Measurements from ENCODE around the gene PCNX2.

Gene PCNX2

DNA sequence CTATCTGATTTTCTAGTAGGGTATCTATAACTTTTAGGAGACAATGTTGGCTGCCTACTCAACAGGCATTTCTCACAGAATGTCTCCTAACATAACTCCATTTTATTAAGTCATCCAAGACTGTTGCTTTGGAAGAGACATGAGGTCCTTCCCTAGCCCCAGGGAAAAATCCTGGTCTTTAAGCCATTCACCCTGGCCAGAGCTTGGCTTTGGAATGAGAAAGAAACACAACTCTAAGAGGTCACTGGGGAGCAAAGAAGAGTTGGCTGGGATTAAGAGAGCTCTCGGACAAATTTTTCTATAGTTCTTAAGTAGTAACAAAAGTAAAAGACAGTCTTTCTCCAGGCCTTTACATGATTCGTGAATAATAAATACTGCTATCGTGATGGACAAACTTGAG lies 57.9 kb downstream of the PCNX2 start:
- no peak for TF ChIP-seq ZNF274 (IDR thresholded peaks at IDR 0.05; ENCODE audit: low read depth, low read length)
- no peak overlapping the region for H3K4me3 ChIP-seq (ENCODE audit: low read length)

- no peak for TF ChIP-seq ZNF274 (IDR thresholded peaks at IDR 0.05; ENCODE audit: low read depth, low read length)
- H3K4me3 ChIP-seq (ENCODE audit: low read length) = no peak overlapping the region
Measured at GRCh38 chr1:233233508-233234040, 62.0 kb downstream of the PCNX2 start.

GRCh38 chr1:233230011-233230410 lies 65.5 kb downstream of the PCNX2 start:
- no peak overlapping the region for H3K4me3 ChIP-seq (ENCODE audit: low read length)
- no peak for TF ChIP-seq ZNF274 (IDR thresholded peaks at IDR 0.05; ENCODE audit: low read depth, low read length)

- no peak overlapping the region for H3K4me3 ChIP-seq (ENCODE audit: low read length)
- TF ChIP-seq ZNF274 (IDR thresholded peaks at IDR 0.05; ENCODE audit: low read depth, low read length) = no peak
Measured at GRCh38 chr1:233229288-233229687, 66.2 kb downstream of the PCNX2 start.

DNA sequence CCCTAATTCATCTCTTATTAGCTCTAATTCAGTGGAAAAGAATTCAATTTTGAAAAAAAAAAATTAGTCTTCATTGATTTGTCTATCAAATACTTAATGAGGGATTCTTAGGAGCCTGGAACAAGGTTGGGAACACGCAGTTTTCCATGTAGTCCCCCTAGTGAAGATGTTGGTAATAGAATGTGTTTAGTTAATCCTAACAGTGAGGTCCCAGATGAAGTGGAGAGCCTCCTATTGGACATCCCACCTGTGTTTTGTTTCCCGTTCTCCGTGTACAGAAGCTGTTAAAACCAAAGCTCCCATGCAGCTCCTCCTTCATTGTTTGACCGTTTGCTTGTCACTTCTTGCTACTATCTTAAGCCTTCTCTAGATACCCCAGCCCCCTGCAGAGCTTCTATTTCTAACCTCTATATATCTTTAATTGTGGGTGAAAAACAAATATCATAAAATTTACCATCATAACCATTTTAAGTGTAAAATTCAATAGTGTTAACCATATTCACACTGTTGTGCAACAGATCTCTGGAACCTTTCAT lies 67.5 kb downstream of the PCNX2 start:
- TF ChIP-seq ZNF274 (IDR thresholded peaks at IDR 0.05; ENCODE audit: low read depth, low read length) = no peak
- no peak overlapping the region for H3K4me3 ChIP-seq (ENCODE audit: low read length)

DNA sequence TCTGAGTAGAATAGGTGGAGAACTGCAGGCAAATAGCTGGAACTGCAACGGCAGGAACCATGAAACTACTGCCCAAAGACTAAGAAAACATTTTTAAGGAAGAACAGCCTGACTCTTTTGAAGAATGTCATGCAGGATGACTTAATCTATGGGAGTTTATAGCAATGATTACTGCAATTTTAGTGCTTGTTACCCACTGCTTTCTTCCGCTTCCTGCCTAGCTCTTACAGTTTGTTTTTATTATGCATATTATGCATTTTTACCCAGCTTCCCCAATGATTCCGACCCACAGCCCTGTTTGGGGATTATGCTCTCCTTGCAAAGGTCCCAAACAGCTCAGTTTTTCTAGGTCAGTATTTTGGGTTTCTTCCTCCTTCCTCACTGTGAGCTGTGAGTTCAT lies 71.2 kb downstream of the PCNX2 start:
- TF ChIP-seq ZNF274 (IDR thresholded peaks at IDR 0.05; ENCODE audit: low read depth, low read length) = no peak
- H3K4me3 ChIP-seq (ENCODE audit: low read length) = no peak overlapping the region

- no peak for TF ChIP-seq ZNF274 (IDR thresholded peaks at IDR 0.05; ENCODE audit: low read depth, low read length)
- no peak overlapping the region for H3K4me3 ChIP-seq (ENCODE audit: low read length)
Measured at GRCh38 chr1:233217832-233218231, 77.7 kb downstream of the PCNX2 start.

- TF ChIP-seq ZNF274 (IDR thresholded peaks at IDR 0.05; ENCODE audit: low read depth, low read length) = no peak
- H3K4me3 ChIP-seq (ENCODE audit: low read length) = no peak overlapping the region
Measured at GRCh38 chr1:233216009-233216408, 79.5 kb downstream of the PCNX2 start.

DNA sequence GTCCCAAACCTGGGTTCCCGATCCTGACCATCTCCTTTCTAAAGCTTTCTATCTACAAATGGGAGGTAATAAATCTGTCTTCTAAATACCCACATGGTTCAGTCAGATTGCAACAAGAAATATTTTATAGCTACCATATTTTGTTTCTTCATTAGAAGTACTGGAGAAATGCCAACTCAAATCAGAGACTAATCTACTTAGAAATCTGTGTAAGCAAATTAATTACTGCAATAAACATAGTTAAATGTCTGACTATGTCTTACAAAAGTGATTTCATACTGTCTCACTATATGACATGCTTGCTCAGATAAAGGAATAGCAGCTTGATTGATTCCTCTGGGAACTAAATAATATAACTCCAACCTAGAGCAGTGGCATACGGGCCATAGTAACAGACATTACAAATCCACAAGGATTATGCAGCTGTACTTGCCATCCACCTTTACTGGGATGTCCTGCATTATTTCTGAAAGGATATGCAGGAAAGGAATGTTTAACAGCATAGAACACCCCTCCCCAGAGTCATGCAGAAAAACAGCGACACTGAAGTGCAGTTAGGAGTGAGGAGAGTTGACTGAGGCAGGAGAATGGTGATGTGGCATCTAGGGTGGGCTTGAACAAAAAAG lies 80.3 kb downstream of the PCNX2 start:
- no peak overlapping the region for H3K4me3 ChIP-seq (ENCODE audit: low read length)
- TF ChIP-seq ZNF274 (IDR thresholded peaks at IDR 0.05; ENCODE audit: low read depth, low read length) = no peak

- TF ChIP-seq ZNF274 (IDR thresholded peaks at IDR 0.05; ENCODE audit: low read depth, low read length) = no peak
- H3K4me3 ChIP-seq (ENCODE audit: low read length) = no peak overlapping the region
Measured at GRCh38 chr1:233211595-233211994, 83.9 kb downstream of the PCNX2 start.

DNA sequence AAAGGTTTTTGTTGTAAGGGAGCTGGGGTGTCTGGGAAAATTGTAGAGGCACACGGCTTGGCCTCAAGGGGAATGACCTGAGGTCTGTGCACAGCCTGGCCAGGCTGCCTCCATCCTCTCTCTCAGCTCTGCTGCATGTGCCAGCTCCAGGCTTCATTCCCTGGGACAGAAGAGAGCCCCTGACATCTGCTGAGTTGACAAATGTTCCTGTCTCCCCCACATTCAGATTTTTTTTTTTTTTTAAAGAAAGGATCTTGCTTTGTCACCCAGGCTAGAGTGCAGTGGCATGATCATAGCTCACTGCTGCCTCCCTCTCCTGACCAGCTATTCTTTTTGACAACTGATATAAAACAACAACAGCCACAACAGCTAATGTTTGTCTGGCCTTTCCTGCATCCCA lies 84.4 kb downstream of the PCNX2 start:
- H3K4me3 ChIP-seq (ENCODE audit: low read length) = no peak overlapping the region
- TF ChIP-seq ZNF274 (IDR thresholded peaks at IDR 0.05; ENCODE audit: low read depth, low read length) = no peak

DNA sequence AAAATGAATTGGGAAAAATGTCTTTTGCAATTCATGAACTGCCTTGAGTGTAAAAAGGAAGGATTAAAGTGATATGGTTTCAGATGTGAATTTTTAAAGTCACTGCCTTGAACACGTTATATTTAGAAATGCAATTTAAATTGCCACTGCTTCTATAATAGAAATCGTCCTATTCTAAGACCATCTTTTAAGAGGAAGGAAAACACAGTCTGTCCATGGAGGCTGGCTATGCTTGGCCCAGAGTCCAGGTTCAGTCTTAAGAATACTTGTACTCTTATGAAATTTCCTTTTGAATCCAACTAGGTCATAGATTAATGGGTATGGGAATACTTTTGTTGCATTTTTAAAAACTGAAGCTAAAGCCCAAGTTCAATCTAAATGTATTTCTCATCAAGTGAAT lies 86.0 kb downstream of the PCNX2 start:
- H3K4me3 ChIP-seq (ENCODE audit: low read length) = no peak overlapping the region
- no peak for TF ChIP-seq ZNF274 (IDR thresholded peaks at IDR 0.05; ENCODE audit: low read depth, low read length)

- H3K4me3 ChIP-seq (ENCODE audit: low read length) = no peak overlapping the region
- TF ChIP-seq ZNF274 (IDR thresholded peaks at IDR 0.05; ENCODE audit: low read depth, low read length) = no peak
Measured at GRCh38 chr1:233208687-233209086, 86.8 kb downstream of the PCNX2 start.

- TF ChIP-seq ZNF274 (IDR thresholded peaks at IDR 0.05; ENCODE audit: low read depth, low read length) = no peak
Measured at GRCh38 chr1:233197940-233198339, 97.6 kb downstream of the PCNX2 start.

GRCh38 chr1:233193741-233194140 lies 101.8 kb downstream of the PCNX2 start:
- no peak for TF ChIP-seq ZNF274 (IDR thresholded peaks at IDR 0.05; ENCODE audit: low read depth, low read length)
- no peak overlapping the region for H3K4me3 ChIP-seq (ENCODE audit: low read length)

More at GRCh38 chr1:233197940-233198339, 97.6 kb downstream of the PCNX2 start:
- H3K4me3 ChIP-seq (ENCODE audit: low read length) = no peak overlapping the region

GRCh38 chr1:233190987-233191386 lies 104.5 kb downstream of the PCNX2 start:
- H3K4me3 ChIP-seq (ENCODE audit: low read length) = no peak overlapping the region
- TF ChIP-seq ZNF274 (IDR thresholded peaks at IDR 0.05; ENCODE audit: low read depth, low read length) = no peak

All from GM08714 (cell line).